Endothelial cell of umbilical vein (primary cell): ENCODE measurements around the gene GAB1. TPM values are rescaled to one million over a fixed set of nuclear protein-coding genes. Genes with fewer than 3 reads are reported as not detected.

Experiments
- BruUV-seq: library from RNA; stranded (reverse); fragments of 400-500 nt; replicated peaks from 2 replicates; lab custom pipeline; 2021; lab: Mats Ljungman, UMichigan
- CTCF ChIA-PET: fragments of 300-600, 350-600 bp; sonication (Branson Sonifier 250); formaldehyde crosslinking; loops from one replicate; lab custom pipeline; 2021; ENCODE audit warnings: antibody characterized with exemption, inconsistent platforms; lab: Charles Lee
- POLR2A ChIA-PET: fragments of 300-600, 350-600 bp; sonication (Branson Sonifier 250); formaldehyde crosslinking; loops from one replicate; lab custom pipeline; 2021; ENCODE audit warnings: antibody characterized with exemption, inconsistent platforms; lab: Charles Lee
- DNase-seq: peaks from one replicate; pipeline ENCODE4 v3.0.0-alpha.2; 2011; ENCODE audit warnings: low read depth, low spot score
- FAIRE-seq: peaks from 2 replicates; lab custom pipeline; 2011; peaks lifted over from hg19 to GRCh38; lab: Jason Lieb, UNC
- H2AFZ ChIP-seq: 2 replicates; pipeline ENCODE4 v1.6.0; 2012; ENCODE audit warnings: low read depth, low read length, control low read depth, inconsistent platforms
- H3K27ac ChIP-seq: 2 replicates; pipeline ENCODE4 v1.5.1; 2011; ENCODE audit warnings: low read depth, mild to moderate bottlenecking, control low read depth, low read length, moderate library complexity; ENCODE audit not compliant: insufficient read depth
- H3K27me3 ChIP-seq, 2 experiments: 2 replicates each; pipeline versions ENCODE4 v1.6.0 to v1.6.1; 2011; ENCODE audit warnings: low read length in 2 of 2, mixed read lengths in 1 of 2; ENCODE audit not compliant: control insufficient read depth in 2 of 2, insufficient read depth in 2 of 2
- H3K36me3 ChIP-seq, 2 experiments: 2 replicates in 1 of 2; 3 replicates in 1 of 2; pipeline ENCODE4 v1.5.1; 2011; ENCODE audit warnings: low read length in 2 of 2, mild to moderate bottlenecking in 1 of 2, moderate library complexity in 1 of 2; ENCODE audit not compliant: control insufficient read depth in 2 of 2, insufficient read depth in 2 of 2; ENCODE audit errors: extremely low read depth in 1 of 2
- H3K4me1 ChIP-seq: 3 replicates; pipeline ENCODE4 v1.5.1; 2011; ENCODE audit warnings: mild to moderate bottlenecking, low read length; ENCODE audit not compliant: control insufficient read depth, insufficient read depth; ENCODE audit errors: extremely low read depth
- H3K4me2 ChIP-seq: 2 replicates; pipeline ENCODE4 v1.6.1; 2011; ENCODE audit warnings: low read length, control low read depth, mixed read lengths; ENCODE audit not compliant: insufficient read depth
- H3K4me3 ChIP-seq, 3 experiments: fragments of 200-600 bp in 1 of 3; sonication (generic), shearing (Covaris generic) in 1 of 3; replicated peaks in 1 of 3; 2 replicates each; pipeline ENCODE4 v1.5.1; 2011 to 2016; ENCODE audit warnings: control low read depth in 3 of 3, low read length in 3 of 3, mild to moderate bottlenecking in 2 of 3, inconsistent platforms in 1 of 3, low read depth in 1 of 3, moderate library complexity in 1 of 3; ENCODE audit not compliant: insufficient read depth in 1 of 3
- H3K79me2 ChIP-seq: 2 replicates; pipeline ENCODE4 v1.6.0; 2012; ENCODE audit warnings: low read length, inconsistent platforms; ENCODE audit not compliant: control insufficient read depth, insufficient read depth
- H3K9ac ChIP-seq: replicated peaks from 2 replicates; pipeline ENCODE3; 2011; ENCODE audit warnings: low read length, control low read depth; ENCODE audit not compliant: insufficient read depth; ENCODE audit errors: extremely low read depth
- H3K9me1 ChIP-seq: replicated peaks from 3 replicates; pipeline ENCODE4 v1.6.0; 2011; ENCODE audit warnings: mild to moderate bottlenecking, low read length; ENCODE audit not compliant: control insufficient read depth, insufficient read depth; ENCODE audit errors: extremely low read depth
- H3K9me3 ChIP-seq: replicated peaks from 2 replicates; pipeline ENCODE4 v1.5.1; 2012; ENCODE audit warnings: low read length, inconsistent platforms; ENCODE audit not compliant: control insufficient read depth, insufficient read depth
- H4K20me1 ChIP-seq: replicated peaks from 2 replicates; pipeline ENCODE3; 2011; ENCODE audit warnings: mild to moderate bottlenecking, low read length; ENCODE audit not compliant: control insufficient read depth, insufficient read depth; ENCODE audit errors: extremely low read depth
- CTCF ChIP-seq, 2 donors: IDR thresholded peaks; 1 replicate in 1 of 2; 2 replicates in 1 of 2; pipeline ENCODE4 v1.5.1; 2011; ENCODE audit warnings: low read length in 2 of 2, mild to moderate bottlenecking in 2 of 2, moderate library complexity in 2 of 2, control low read depth in 1 of 2, inconsistent platforms in 1 of 2, low read depth in 1 of 2; ENCODE audit not compliant: insufficient read depth in 1 of 2; ENCODE audit errors: extremely low read depth in 1 of 2
- EZH2 ChIP-seq: IDR thresholded peaks from 2 replicates; pipeline ENCODE4 v1.6.1; 2012; ENCODE audit warnings: borderline replicate concordance, low read depth, mild to moderate bottlenecking, moderate library complexity, low read length, inconsistent platforms; ENCODE audit not compliant: severe bottlenecking
- FOS ChIP-seq: IDR thresholded peaks from 2 replicates; pipeline ENCODE4 v1.6.1; 2011; ENCODE audit warnings: mild to moderate bottlenecking, low read length, moderate library complexity, borderline replicate concordance; ENCODE audit not compliant: insufficient read depth
- GATA2 ChIP-seq: IDR thresholded peaks from 2 replicates; pipeline ENCODE4 v1.7.0; 2011; ENCODE audit warnings: low read depth, mild to moderate bottlenecking, moderate library complexity, mixed read lengths, low read length; ENCODE audit not compliant: insufficient read length, insufficient read depth
- JUN ChIP-seq: IDR thresholded peaks from 2 replicates; pipeline ENCODE4 v1.6.1; 2011; ENCODE audit warnings: borderline replicate concordance, low read depth; ENCODE audit not compliant: insufficient read length, insufficient read depth
- MYC ChIP-seq: IDR thresholded peaks from one replicate; pipeline ENCODE4 v1.6.1; 2011; ENCODE audit warnings: mild to moderate bottlenecking, low read depth, low read length
- POLR2A ChIP-seq: IDR thresholded peaks from 2 replicates; pipeline ENCODE4 v1.6.1; 2012; ENCODE audit warnings: low read depth, mild to moderate bottlenecking, control low read depth, low read length
- POLR2AphosphoS5 ChIP-seq: IDR thresholded peaks from 2 replicates; pipeline ENCODE4 v1.6.1; 2012; ENCODE audit warnings: low read depth, mild to moderate bottlenecking, control low read depth, low read length, moderate library complexity; ENCODE audit not compliant: insufficient read depth
- dilution Hi-C: fragments of 300-500 bp; cut with MboI; formaldehyde crosslinking; loops from one replicate; pipeline ENCODE4 v1.15.0; 2019; ENCODE audit warnings: low sequenced_read_pairs; ENCODE audit not compliant: extremely low pct_ligation_motif_present
- intact Hi-C: fragments of 100-400 bp; cut with micrococcal nuclease; formaldehyde crosslinking; loops from one replicate; pipeline ENCODE4 v1.10.0; 2022
- polyA plus RNA-seq, 4 experiments: library from polyadenylated mRNA; depleted of rRNA in 3 of 4; stranded (reverse) in 3 of 4; unstranded in 1 of 4; fragments of >200 nt; gene quantifications; 2 replicates each; pipeline versions ENCODE4 v1.2.1 to v1.2.3, GENCODE V29; 2011 to 2012; ENCODE audit warnings: missing spikeins in 1 of 4
- total RNA-seq: library from RNA; stranded (reverse); gene quantifications from 2 replicates; pipeline ENCODE4 v1.2.3, GENCODE V29; 2021
- TF ChIP-seq, protein P1 (sequence below): IDR thresholded peaks from 2 replicates; pipeline ENCODE4 v1.6.1; 2011; ENCODE audit not compliant: insufficient read depth, insufficient read length

Gene GAB1
- total and polyA plus RNA-seq, 2 donors (not counting 3 experiments of a cell fraction or from before 2014, with no cell fraction given): 9.3 to 37.7 TPM

- no peak overlapping the region for H2AFZ ChIP-seq
- POLR2A ChIA-PET: no interaction called here
- no peaks in the 10 kb centered on the region for H3K79me2 ChIP-seq
- peaks cover 10% of the 10 kb centered on the region for H3K4me1 ChIP-seq
- FAIRE-seq (no peak), DNase-seq (no peak)
- H4K20me1 ChIP-seq: no peaks in the 10 kb centered on the region
- intact Hi-C loops (no loop called here), dilution Hi-C loops (no loop called here)
- no peaks in the 10 kb centered on the region for H3K36me3 ChIP-seq
- no peaks in the 10 kb centered on the region for H3K9me1 ChIP-seq
- H3K4me3 ChIP-seq: no peak overlapping the region
- H3K4me2 ChIP-seq: no peak overlapping the region
- H3K27me3 ChIP-seq: no peaks in the 10 kb centered on the region
- H3K27ac ChIP-seq: no peak overlapping the region
- CTCF ChIA-PET: interaction anchor here (1.5 kb wide), 1 partner anchor 18 kb away, joined by 3 read pairs; no protein-coding TSS in a partner anchor
- H3K9me3 ChIP-seq: no peaks in the 10 kb centered on the region
- no peak overlapping the region for H3K9ac ChIP-seq
- no peak for TF ChIP-seq POLR2A
- no peak for TF ChIP-seq MYC
- TF ChIP-seq, protein P1, sequence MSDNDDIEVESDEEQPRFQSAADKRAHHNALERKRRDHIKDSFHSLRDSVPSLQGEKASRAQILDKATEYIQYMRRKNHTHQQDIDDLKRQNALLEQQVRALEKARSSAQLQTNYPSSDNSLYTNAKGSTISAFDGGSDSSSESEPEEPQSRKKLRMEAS: no peak
- TF ChIP-seq CTCF (IDR thresholded peaks at IDR 0.05; ENCODE audit: extremely low read depth in 1 of 2, insufficient read depth in 1 of 2, low read depth in 1 of 2, low read length in 2 of 2): no peak
- no peak for TF ChIP-seq GATA2
- no peak for TF ChIP-seq POLR2AphosphoS5
- no peak for TF ChIP-seq FOS
- TF ChIP-seq JUN: no peak
- no peak for TF ChIP-seq EZH2
- no TSS peak for BruUV-seq
Measured at GRCh38 chr4:143393195-143393594, 56.5 kb downstream of the GAB1 start.
